Stimulated activated naive CD8-positive, alpha-beta T cell treated with anti-CD3 and anti-CD28 coated beads, Interleukin-15, amount 100 ng/mL, for 72 hours (primary cell): ENCODE data around the gene KCNIP3.
A peak's percentile ranks its signal among the peaks of the same experiment; 100 is the strongest.
"Not testable (repeated sequence)": the region's sequence is repeated elsewhere in the genome, so short reads cannot be mapped to it uniquely, and the experiment has no call there.

Source experiments
- ATAC-seq: fragments of 150-1000 bp; cut with Tn5 transposase; 2 replicates; pipeline ENCODE4 v1.10.0; 2021; ENCODE audit warnings: mild to moderate bottlenecking, moderate library complexity
- DNase-seq, 2 donors: peaks; one replicate each; pipeline ENCODE4 v3.0.0; 2021 to 2022
- H3K27ac Mint-ChIP-seq, 2 donors: one replicate each; pipeline ENCODE4 v1.8.0; 2022; ENCODE audit warnings: mild to moderate bottlenecking in 2 of 2, mixed read lengths in 2 of 2, moderate library complexity in 2 of 2
- H3K27me3 Mint-ChIP-seq: one replicate; pipeline ENCODE4 v1.8.0; 2022; ENCODE audit warnings: mixed read lengths
- H3K4me1 Mint-ChIP-seq: one replicate; pipeline ENCODE4 v1.8.0; 2022; ENCODE audit warnings: mild to moderate bottlenecking, mixed read lengths
- H3K4me3 Mint-ChIP-seq, 2 donors: one replicate each; pipeline ENCODE4 v1.8.0; 2022; ENCODE audit warnings: mild to moderate bottlenecking in 2 of 2, mixed read lengths in 2 of 2, moderate library complexity in 1 of 2
- H3K9me3 Mint-ChIP-seq, 2 donors: one replicate each; pipeline ENCODE4 v1.8.0; 2022; ENCODE audit warnings: mixed read lengths in 2 of 2

Gene KCNIP3

GRCh38 chr2:95392730-95393455 is 95.7 kb downstream of the KCNIP3 start:
- no peak for ATAC-seq
- no peak overlapping the region for H3K4me3 Mint-ChIP-seq
- peak overlapping the region in 1 of 2 donors; percentile 82 for H3K27ac Mint-ChIP-seq

GRCh38 chr2:95393901-95394300 is 96.8 kb downstream of the KCNIP3 start:
- no peak for DNase-seq
- H3K9me3 Mint-ChIP-seq = no peaks in the 10 kb centered on the region
- no peak overlapping the region for H3K4me3 Mint-ChIP-seq
- no peaks in the 10 kb centered on the region for H3K4me1 Mint-ChIP-seq
- no peak overlapping the region for H3K27ac Mint-ChIP-seq
- no peak for ATAC-seq
- H3K27me3 Mint-ChIP-seq = peaks cover 5% of the 10 kb centered on the region

More at GRCh38 chr2:95392730-95393455, 95.7 kb downstream of the KCNIP3 start:
- H3K27me3 Mint-ChIP-seq = peaks cover 14% of the 10 kb centered on the region
- no peak for DNase-seq
- H3K9me3 Mint-ChIP-seq = no peaks in the 10 kb centered on the region
- H3K4me1 Mint-ChIP-seq = no peaks in the 10 kb centered on the region

GRCh38 chr2:95399061-95399460 is 101.9 kb downstream of the KCNIP3 start:
- ATAC-seq (no peak), DNase-seq (no peak)
- H3K27me3 Mint-ChIP-seq = no peaks in the 10 kb centered on the region
- H3K9me3 Mint-ChIP-seq = no peaks in the 10 kb centered on the region
- H3K27ac Mint-ChIP-seq = no peak overlapping the region
- H3K4me3 Mint-ChIP-seq = no peak overlapping the region
- H3K4me1 Mint-ChIP-seq = peaks cover 29% of the 10 kb centered on the region

- Mint-ChIP-seq H3K27ac (peak overlapping the region in 1 of 2 donors; percentile 98), H3K9me3 (no peaks in the 10 kb centered on the region), H3K4me3 (peak overlapping the region; percentile 99 to 100)
Observed at GRCh38 chr2:95401480-95401879, 104.3 kb downstream of the KCNIP3 start.

GRCh38 chr2:95402004-95402369 is 104.8 kb downstream of the KCNIP3 start:
- peaks cover 30% of the 10 kb centered on the region for H3K4me1 Mint-ChIP-seq
- peak; percentile 44 for ATAC-seq
- H3K9me3 Mint-ChIP-seq, H3K27me3 Mint-ChIP-seq, DNase-seq: not testable (repeated sequence)
- peak overlapping the region; percentile 99 to 100 for H3K4me3 Mint-ChIP-seq
- H3K27ac Mint-ChIP-seq = peak overlapping the region; percentile 98 to 100

More at GRCh38 chr2:95401480-95401879, 104.3 kb downstream of the KCNIP3 start:
- DNase-seq (no peak), ATAC-seq (no peak)
- H3K4me1 Mint-ChIP-seq = peaks cover 30% of the 10 kb centered on the region
- H3K27me3 Mint-ChIP-seq = no peaks in the 10 kb centered on the region

- Mint-ChIP-seq H3K4me1 (peaks cover 30% of the 10 kb centered on the region), H3K27ac (peak within 1 kb of the TSS; percentile 98 to 100), H3K9me3 (no peaks in the 10 kb centered on the region), H3K27me3 (no peaks in the 10 kb centered on the region), H3K4me3 (peak within 1 kb of the TSS; percentile 99 to 100)
- ATAC-seq = peak; percentile 95
- peak; percentile 94 for DNase-seq
Observed at GRCh38 chr2:95402370-95403203, 105.4 kb downstream of the KCNIP3 start, which contains the start of gene FAHD2A. TSS of gene FAHD2A (plus strand) at chr2:95402708. CDS start at chr2:95405559, 2,851 bp downstream.

GRCh38 chr2:95403204-95403721 is 106.1 kb downstream of the KCNIP3 start:
- ATAC-seq = peak; percentile 55
- Mint-ChIP-seq H3K4me3 (peak overlapping the region; percentile 99 to 100), H3K27ac (peak overlapping the region; percentile 98 to 100), H3K4me1 (peaks cover 30% of the 10 kb centered on the region)
- not testable (repeated sequence) for H3K27me3 Mint-ChIP-seq, H3K9me3 Mint-ChIP-seq
- DNase-seq = peak; percentile 18 to 43

- H3K4me1 Mint-ChIP-seq = peaks cover 30% of the 10 kb centered on the region
- not testable (repeated sequence) for DNase-seq, H3K27ac Mint-ChIP-seq, H3K27me3 Mint-ChIP-seq, H3K9me3 Mint-ChIP-seq, ATAC-seq
- H3K4me3 Mint-ChIP-seq = peak overlapping the region; percentile 99 to 100
Observed at GRCh38 chr2:95403824-95404223, 106.7 kb downstream of the KCNIP3 start.

GRCh38 chr2:95404676-95405075 is 107.5 kb downstream of the KCNIP3 start:
- not testable (repeated sequence) for H3K27me3 Mint-ChIP-seq, ATAC-seq, H3K9me3 Mint-ChIP-seq, H3K4me3 Mint-ChIP-seq, H3K27ac Mint-ChIP-seq, DNase-seq
- peaks cover 30% of the 10 kb centered on the region for H3K4me1 Mint-ChIP-seq

- H3K27me3 Mint-ChIP-seq, DNase-seq, ATAC-seq, H3K9me3 Mint-ChIP-seq, H3K4me1 Mint-ChIP-seq, H3K4me3 Mint-ChIP-seq: not testable (repeated sequence)
- H3K27ac Mint-ChIP-seq = peak overlapping the region in 1 of 2 donors; percentile 85
Observed at GRCh38 chr2:95411239-95411638, 114.1 kb downstream of the KCNIP3 start.

GRCh38 chr2:95414015-95414594 is 117.0 kb downstream of the KCNIP3 start:
- H3K9me3 Mint-ChIP-seq, H3K4me3 Mint-ChIP-seq, H3K27me3 Mint-ChIP-seq, H3K4me1 Mint-ChIP-seq: not testable (repeated sequence)
- ATAC-seq (peak; percentile 79), DNase-seq (peak; percentile 21 to 53)
- H3K27ac Mint-ChIP-seq = peak overlapping the region in 1 of 2 donors; percentile 1

- H3K9me3 Mint-ChIP-seq, H3K27me3 Mint-ChIP-seq, ATAC-seq, H3K4me3 Mint-ChIP-seq, H3K4me1 Mint-ChIP-seq, DNase-seq: not testable (repeated sequence)
- peak overlapping the region in 1 of 2 donors; percentile 38 for H3K27ac Mint-ChIP-seq
Observed at GRCh38 chr2:95415138-95415537, 118.0 kb downstream of the KCNIP3 start.

GRCh38 chr2:95415561-95415960 is 118.4 kb downstream of the KCNIP3 start:
- H3K27ac Mint-ChIP-seq, H3K4me3 Mint-ChIP-seq, H3K27me3 Mint-ChIP-seq, ATAC-seq, H3K4me1 Mint-ChIP-seq, H3K9me3 Mint-ChIP-seq, DNase-seq: not testable (repeated sequence)

GRCh38 chr2:95427196-95427867 is 130.2 kb downstream of the KCNIP3 start:
- H3K4me3 Mint-ChIP-seq, H3K9me3 Mint-ChIP-seq, H3K4me1 Mint-ChIP-seq, H3K27me3 Mint-ChIP-seq, H3K27ac Mint-ChIP-seq, DNase-seq: not testable (repeated sequence)
- peak; percentile 38 for ATAC-seq
